HG03175 (cell line): ENCODE results near the gene PCDHA1.
"Not testable (repeated sequence)": the region's sequence is repeated elsewhere in the genome, so short reads cannot be mapped to it uniquely, and the experiment has no call there.

Source experiments
- ATAC-seq: cut with Tn5 transposase; IDR thresholded peaks from one replicate; pipeline ENCODE4 v1.9.1; 2021; ENCODE audit warnings: mild to moderate bottlenecking, moderate library complexity; ENCODE audit not compliant: unreplicated experiment

PCDHA1 gene

DNA sequence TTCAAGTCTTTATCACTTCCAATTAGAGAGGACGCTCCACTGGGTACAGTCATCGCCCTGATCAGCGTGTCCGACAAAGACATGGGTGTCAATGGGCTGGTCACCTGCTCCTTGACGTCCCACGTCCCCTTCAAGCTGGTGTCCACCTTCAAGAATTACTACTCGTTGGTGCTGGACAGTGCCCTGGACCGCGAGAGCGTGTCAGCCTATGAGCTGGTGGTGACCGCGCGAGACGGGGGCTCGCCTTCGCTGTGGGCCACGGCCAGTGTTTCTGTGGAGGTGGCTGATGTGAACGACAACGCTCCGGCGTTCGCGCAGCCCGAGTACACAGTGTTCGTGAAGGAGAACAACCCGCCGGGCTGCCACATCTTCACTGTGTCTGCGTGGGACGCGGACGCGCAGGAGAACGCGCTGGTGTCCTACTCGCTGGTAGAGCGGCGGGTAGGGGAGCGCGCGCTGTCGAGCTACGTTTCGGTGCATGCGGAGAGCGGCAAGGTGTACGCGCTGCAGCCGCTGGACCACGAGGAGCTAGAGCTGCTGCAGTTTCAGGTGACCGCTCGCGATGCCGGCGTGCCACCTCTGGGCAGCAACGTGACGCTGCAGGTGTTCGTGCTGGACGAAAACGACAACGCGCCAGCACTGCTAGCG lies 22.4 kb downstream of the PCDHA1 start:
- not testable (repeated sequence) for ATAC-seq

DNA sequence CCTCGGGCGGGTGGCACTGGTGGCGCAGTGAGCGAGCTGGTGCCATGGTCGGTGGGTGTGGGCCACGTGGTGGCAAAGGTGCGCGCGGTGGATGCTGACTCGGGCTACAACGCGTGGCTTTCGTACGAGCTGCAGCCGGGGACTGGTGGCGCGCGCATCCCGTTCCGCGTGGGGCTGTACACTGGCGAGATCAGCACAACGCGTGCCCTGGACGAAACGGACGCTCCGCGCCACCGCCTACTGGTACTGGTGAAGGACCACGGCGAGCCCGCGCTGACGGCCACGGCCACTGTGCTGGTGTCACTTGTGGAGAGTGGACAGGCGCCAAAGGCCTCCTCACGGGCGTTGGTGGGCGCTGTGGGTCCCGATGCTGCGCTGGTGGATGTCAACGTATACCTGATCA lies 22.9 kb downstream of the PCDHA1 start:
- ATAC-seq, result no peak

DNA sequence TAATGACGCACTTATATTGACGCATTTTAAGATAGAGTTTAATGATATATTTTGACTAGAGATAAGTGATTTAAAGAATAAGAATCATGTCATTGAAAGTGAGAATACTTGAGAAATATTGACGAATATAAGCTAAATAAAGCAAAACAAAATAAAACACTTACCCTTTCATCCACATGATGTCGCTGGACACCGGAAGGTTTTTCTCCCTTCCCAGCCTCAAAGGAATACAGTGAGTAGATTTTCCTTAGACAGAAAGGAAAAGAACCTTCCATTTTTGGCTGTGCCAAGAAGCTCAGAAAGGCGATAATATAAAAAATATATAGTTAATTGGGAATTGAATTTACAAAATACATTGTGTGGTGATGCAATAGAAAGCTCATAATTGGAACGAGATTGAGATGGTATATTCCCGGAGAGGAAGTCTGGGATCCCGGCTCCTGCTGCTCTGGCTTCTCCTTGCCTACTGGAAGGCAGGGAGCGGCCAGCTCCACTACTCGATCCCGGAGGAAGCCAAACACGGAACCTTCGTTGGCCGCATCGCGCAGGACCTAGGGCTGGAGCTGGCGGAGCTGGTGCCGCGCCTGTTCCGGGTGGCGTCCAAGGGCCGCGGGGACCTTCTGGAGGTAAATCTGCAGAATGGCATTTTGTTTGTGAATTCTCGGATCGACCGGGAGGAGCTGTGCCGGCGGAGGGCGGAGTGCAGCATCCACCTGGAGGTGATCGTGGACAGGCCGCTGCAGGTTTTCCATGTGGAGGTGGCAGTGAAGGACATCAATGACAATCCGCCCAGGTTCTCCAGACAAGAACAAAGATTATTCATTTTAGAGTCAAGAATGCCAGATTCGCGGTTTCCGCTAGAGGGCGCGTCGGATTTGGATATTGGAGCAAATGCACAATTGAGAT lies 35.7 kb downstream of the PCDHA1 start, which contains the start of gene PCDHA5:
TSS of gene PCDHA5 (plus strand) at position 239 of the 906 bp plus-strand sequence.
- no peak for ATAC-seq

DNA sequence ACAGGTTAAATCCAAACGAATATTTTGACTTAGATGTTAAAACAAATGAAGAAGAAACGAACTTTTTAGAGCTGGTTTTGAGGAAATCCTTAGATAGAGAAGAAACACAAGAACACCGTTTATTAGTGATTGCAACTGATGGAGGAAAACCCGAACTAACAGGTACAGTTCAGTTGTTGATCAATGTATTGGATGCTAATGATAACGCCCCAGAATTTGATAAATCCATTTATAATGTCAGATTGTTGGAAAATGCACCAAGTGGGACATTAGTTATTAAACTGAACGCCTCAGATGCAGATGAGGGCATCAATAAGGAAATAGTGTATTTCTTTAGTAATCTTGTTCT lies 36.3 kb downstream of the PCDHA1 start:
- no peak for ATAC-seq

DNA sequence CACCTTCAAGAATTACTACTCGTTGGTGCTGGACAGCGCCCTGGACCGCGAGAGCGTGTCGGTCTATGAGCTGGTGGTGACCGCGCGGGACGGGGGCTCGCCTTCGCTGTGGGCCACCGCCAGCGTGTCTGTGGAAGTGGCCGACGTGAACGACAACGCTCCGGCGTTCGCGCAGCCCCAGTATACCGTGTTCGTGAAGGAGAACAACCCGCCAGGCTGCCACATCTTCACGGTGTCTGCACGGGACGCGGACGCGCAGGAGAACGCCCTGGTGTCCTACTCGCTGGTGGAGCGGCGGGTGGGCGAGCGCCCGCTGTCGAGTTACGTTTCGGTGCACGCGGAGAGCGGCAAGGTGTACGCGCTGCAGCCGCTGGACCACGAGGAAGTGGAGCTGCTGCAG lies 37.0 kb downstream of the PCDHA1 start:
- ATAC-seq, result not testable (repeated sequence)

DNA sequence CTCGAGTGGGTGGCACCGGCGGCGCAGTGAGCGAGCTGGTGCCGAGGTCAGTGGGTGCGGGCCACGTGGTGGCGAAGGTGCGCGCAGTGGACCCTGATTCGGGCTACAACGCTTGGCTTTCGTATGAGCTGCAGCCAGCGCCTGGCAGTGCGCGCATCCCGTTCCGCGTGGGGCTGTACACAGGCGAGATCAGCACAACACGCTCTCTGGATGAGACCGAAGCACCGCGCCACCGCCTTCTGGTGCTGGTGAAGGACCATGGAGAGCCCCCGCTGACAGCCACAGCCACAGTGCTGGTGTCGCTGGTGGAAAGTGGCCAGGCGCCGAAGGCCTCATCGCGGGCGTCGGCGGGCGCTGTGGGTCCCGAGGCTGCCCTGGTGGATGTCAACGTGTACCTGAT lies 37.5 kb downstream of the PCDHA1 start:
- ATAC-seq, result no peak

DNA sequence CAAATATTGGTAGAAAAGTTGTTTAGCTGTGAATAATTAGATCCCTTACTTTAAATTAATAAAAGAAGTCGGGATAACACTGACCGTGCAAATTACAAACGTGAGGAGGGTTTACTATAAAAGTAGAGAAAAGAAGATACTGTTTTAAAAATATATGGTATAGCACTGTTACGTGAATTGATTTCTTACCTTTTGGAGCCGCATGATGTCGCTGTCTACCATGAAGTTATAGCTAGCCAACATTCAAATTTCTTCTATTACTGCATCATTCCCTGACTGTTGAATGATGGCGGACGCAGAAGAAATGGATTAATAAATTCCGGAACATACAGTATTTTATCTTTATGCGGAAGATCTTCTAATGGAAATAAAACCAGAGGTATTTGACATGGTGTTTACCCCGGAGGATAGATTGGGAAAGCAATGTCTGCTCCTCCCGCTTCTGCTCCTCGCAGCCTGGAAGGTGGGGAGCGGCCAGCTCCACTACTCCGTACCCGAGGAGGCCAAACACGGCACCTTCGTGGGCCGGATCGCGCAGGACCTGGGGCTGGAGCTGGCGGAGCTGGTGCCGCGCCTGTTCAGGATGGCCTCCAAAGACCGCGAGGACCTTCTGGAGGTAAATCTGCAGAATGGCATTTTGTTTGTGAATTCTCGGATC lies 41.9 kb downstream of the PCDHA1 start, which contains the start of gene PCDHA6:
TSS of gene PCDHA6 (plus strand) at position 257 of the 658 bp plus-strand sequence. CDS start at position 389, 132 bp downstream.
- ATAC-seq, result no peak

DNA sequence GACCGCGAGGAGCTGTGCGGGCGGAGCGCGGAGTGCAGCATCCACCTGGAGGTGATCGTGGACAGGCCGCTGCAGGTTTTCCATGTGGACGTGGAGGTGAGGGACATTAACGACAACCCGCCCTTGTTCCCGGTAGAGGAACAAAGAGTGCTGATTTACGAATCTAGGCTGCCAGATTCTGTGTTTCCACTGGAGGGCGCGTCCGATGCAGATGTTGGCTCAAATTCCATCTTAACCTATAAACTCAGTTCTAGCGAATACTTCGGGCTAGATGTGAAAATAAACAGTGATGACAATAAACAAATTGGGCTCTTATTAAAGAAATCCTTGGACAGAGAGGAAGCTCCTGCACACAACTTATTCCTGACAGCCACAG lies 42.4 kb downstream of the PCDHA1 start:
- ATAC-seq, result no peak

DNA sequence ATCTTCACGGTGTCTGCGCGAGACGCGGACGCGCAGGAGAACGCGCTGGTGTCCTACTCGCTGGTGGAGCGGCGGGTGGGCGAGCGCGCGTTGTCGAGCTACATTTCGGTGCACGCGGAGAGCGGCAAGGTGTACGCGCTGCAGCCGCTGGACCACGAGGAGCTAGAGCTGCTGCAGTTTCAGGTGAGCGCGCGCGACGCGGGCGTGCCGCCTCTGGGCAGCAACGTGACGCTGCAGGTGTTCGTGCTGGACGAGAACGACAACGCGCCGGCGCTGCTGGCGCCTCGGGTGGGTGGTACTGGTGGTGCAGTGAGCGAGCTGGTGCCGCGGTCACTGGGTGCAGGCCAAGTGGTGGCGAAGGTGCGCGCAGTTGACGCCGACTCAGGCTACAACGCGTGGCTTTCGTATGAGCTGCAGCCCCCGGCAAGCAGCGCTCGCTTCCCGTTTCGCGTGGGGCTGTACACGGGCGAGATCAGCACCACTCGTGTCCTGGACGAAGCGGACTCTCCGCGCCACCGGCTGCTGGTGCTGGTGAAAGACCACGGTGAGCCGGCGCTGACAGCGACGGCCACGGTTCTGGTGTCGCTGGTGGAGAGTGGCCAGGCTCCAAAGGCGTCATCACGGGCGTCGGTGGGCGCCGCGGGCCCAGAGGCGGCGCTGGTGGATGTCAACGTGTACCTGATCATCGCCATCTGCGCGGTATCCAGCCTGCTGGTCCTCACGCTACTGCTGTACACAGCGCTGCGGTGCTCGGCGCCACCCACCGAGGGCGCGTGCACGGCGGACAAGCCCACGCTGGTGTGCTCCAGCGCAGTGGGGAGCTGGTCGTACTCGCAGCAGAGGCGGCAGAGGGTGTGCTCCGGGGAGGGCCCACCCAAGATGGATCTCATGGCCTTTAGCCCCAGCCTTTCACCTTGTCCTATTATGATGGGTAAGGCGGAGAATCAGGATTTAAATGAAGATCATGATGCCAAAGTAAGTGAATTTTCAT lies 43.9 kb downstream of the PCDHA1 start:
- ATAC-seq, result not testable (repeated sequence)

DNA sequence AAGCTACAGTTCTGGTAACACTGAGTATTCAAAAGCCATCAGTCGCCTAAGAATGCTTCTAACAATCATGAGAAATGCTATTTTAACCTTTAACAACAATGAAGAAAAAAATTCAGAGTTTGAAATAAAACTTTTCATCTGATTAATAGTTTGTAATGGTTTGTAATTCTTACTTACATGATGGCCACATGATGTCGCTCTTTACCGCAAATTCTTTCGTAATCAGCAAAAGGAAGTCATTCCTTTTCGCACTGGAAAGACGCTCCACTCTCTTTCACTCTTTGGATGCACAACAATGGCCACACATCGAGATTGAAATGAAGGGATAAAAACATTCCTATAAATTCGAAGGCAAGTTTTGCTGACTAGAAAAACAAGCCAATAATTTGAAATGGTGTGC lies 48.1 kb downstream of the PCDHA1 start, which contains the start of gene PCDHA7:
TSS of gene PCDHA7 (plus strand) at position 277 of the 400 bp plus-strand sequence. CDS start at position 392, 115 bp downstream.
- no peak for ATAC-seq

DNA sequence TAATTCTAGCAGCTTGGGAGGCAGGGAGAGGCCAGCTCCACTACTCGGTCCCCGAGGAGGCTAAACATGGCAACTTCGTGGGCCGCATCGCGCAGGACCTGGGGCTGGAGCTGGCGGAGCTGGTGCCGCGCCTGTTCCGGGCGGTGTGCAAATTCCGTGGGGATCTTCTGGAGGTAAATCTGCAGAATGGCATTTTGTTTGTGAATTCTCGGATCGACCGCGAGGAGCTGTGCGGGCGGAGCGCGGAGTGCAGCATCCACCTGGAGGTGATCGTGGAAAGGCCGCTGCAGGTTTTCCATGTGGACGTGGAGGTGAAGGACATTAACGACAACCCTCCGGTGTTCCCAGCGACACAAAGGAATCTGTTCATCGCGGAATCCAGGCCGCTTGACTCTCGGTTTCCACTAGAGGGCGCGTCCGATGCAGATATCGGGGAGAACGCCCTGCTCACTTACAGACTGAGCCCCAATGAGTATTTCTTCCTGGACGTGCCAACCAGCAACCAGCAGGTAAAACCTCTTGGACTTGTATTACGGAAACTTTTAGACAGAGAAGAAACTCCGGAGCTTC lies 48.6 kb downstream of the PCDHA1 start:
- not testable (repeated sequence) for ATAC-seq

DNA sequence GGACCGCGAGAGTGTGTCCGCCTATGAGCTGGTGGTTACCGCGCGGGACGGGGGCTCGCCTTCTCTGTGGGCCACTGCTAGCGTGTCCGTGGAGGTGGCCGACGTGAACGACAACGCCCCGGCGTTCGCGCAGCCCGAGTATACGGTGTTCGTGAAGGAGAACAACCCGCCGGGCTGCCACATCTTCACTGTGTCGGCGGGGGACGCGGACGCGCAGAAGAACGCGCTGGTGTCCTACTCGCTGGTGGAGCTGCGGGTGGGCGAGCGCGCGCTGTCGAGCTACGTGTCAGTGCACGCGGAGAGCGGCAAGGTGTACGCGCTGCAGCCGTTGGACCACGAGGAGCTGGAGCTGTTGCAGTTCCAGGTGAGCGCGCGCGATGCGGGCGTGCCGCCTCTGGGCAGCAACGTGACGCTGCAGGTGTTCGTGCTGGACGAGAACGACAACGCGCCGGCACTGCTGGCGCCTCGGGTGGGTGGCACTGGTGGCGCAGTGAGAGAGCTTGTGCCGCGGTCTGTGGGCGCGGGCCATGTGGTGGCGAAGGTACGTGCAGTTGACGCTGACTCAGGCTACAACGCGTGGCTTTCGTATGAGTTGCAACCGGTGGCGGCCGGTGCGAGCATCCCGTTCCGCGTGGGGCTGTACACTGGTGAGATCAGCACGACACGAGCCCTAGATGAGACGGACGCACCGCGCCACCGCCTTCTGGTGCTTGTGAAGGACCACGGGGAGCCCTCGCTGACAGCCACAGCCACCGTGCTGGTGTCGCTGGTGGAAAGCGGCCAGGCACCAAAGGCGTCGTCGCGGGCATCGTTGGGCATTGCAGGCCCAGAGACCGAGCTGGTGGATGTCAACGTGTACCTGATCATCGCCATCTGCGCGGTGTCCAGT lies 49.9 kb downstream of the PCDHA1 start:
- no peak for ATAC-seq

DNA sequence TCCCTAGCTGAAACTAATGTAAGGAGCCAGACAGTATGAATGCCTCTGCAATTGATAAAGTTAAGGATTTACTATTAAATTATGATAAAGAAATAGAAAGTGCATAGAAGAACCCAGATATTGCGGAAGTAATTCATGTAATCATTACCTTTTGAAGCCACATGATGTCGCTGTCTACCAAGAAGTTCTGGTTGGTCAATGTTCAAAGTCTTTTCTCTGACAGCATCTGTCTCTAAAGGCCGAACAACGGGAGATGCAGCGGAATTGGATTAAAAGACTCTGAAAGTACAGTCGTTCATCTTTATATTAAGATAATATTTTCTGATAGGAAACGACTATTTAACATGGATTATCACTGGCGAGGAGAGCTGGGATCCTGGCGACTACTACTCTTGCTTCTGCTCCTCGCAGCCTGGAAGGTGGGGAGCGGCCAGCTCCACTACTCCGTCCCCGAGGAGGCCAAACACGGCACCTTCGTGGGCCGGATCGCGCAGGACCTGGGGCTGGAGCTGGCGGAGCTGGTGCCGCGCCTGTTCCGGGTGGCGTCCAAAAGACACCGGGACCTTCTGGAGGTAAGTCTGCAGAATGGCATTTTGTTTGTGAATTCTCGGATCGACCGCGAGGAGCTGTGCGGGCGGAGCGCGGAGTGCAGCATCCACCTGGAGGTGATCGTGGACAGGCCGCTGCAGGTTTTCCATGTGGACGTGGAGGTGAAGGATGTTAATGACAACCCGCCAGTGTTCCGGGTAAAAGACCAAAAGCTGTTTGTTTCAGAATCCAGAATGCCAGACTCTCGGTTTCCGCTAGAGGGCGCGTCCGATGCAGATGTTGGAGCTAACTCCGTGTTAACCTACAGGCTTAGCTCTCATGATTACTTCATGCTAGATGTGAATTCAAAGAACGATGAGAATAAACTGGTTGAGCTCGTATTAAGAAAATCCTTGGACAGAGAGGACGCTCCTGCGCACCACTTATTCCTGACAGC lies 55.3 kb downstream of the PCDHA1 start, which contains the start of gene PCDHA8:
TSS of gene PCDHA8 (plus strand) at position 210 of the 985 bp plus-strand sequence. CDS start at position 345, 135 bp downstream.
- ATAC-seq, result no peak

DNA sequence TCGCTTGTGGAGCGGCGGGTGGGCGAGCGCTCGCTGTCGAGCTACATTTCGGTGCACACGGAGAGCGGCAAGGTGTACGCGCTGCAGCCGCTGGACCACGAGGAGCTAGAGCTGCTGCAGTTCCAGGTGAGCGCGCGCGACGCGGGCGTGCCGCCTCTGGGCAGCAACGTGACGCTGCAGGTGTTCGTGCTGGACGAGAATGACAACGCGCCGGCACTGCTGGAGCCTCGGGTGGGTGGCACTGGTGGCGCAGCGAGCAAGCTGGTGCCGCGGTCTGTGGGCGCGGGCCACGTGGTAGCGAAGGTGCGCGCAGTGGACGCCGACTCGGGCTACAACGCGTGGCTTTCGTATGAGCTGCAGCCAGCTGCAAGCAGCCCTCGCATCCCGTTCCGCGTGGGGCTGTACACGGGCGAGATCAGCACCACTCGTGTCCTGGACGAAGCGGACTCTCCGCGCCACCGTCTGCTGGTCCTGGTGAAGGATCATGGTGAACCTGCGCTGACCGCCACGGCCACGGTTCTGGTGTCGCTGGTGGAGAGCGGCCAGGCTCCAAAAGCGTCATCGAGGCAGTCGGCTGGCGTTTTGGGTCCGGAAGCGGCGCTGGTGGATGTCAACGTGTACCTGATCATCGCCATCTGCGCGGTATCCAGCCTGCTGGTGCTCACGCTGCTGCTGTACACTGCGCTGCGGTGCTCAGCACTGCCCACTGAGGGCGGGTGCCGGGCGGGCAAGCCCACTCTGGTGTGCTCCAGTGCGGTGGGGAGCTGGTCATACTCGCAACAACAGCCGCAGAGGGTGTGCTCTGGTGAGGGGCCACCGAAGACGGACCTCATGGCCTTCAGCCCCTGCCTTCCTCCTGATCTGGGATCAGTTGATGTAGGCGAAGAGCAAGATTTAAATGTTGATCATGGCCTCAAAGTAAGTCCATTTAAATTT lies 57.1 kb downstream of the PCDHA1 start:
- ATAC-seq, result no peak

DNA sequence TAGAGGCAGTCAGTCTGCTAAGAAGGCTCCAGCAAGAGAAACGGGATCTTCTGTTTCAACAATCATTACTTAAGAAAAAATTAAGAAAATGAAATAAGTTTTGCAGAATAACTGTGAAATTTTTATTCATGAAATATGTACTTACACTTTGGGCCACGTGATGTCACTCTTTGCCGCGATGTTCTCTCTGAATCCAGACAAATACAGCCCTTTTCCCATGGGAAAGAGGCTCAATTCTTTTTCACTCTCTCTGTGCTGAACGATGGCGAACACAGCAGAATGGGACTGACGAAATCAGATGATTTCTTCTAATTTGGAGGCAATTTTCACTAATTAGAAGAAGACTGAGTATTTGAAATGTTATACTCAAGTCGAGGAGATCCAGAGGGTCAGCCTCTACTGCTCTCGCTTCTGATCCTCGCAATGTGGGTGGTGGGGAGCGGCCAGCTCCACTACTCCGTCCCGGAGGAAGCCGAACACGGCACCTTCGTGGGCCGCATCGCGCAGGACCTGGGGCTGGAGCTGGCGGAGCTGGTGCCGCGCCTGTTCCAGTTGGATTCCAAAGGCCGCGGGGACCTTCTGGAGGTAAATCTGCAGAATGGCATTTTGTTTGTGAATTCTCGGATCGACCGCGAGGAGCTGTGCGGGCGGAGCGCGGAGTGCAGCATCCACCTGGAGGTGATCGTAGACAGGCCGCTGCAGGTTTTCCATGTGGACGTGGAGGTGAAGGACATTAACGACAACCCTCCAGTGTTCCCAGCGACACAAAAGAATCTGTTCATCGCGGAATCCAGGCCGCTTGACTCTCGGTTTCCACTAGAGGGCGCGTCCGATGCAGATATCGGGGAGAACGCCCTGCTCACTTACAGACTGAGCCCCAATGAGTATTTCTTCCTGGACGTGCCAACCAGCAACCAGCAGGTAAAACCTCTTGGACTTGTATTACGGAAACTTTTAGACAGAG lies 62.5 kb downstream of the PCDHA1 start, which contains the start of gene PCDHA9:
TSS of gene PCDHA9 (plus strand) at position 244 of the 964 bp plus-strand sequence. CDS start at position 358, 114 bp downstream.
- ATAC-seq, result not testable (repeated sequence)
